ENCODE results near the gene POLR1G. TPM values are rescaled to one million over a fixed set of nuclear protein-coding genes. Genes with fewer than 3 reads are reported as not detected.
"Not testable (repeated sequence)": the region's sequence is repeated elsewhere in the genome, so short reads cannot be mapped to it uniquely, and the experiment has no call there.

Gene POLR1G
- total RNA-seq, 1 donor from 2014 or later = 6.7 TPM

GRCh38 chr19:45395821-45396617 lies 10.4 kb upstream of the POLR1G start:
- DNase-seq (ENCODE audit: low spot score) = no peak

GRCh38 chr19:45400192-45400591 lies 6.3 kb upstream of the POLR1G start:
- no peak for DNase-seq (ENCODE audit: low spot score)

DNA sequence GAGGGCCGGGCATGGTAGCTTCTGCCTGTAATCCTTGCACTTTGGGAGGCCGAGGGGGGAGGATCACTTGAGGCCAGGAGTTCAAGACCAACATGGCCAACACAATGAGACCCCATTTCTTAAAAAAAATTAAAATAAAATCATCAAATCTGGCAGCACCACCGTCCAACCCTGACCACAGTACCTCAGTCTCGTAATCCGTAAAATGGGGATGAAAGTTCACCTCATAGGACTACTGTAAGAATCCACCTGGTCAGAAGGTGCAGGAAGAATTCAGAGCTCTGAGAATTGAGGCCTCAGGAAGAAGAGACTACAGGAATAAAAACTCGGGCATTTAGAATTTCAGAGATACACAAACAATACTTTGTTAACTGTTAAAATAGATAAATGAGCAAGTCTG lies 4.6 kb upstream of the POLR1G start:
- DNase-seq (ENCODE audit: low spot score) = no peak

DNA sequence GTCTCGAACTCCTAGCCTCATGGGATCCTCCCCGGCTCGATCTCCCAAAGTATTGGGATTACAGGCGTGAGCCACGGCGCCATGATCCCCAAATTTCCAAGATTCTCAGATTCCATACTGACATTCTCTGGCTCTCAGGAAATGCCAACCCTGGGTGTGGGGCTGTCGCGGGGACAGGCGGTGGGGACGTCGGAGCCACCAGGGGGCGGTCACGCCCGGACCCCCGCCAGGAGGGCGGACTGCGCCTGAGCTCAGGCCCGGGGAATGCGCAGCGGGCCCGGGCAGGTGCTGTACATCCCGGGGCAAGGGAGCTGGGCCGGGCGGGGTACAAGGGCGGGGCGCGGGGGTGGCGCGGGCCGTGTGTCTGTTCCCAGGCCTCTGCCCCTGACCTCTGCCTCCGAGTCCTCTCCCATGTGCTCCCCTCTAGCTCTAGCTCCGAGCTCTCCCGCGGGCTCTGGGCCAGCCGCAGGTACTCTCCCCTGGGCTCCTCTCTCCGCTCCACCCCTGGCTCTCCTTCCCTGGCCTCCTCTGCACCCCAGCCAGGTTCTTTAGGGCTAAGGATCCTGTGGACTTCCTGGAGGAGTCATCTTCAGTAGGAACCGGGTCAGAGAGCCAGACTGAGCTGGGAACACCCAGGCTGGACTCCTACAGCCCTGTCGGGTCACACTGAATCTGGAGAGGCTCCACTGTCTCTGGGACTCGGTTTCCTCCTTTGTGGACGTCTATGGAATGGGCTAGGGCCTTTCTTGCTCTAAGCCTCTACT lies 4.0 kb upstream of the POLR1G start:
- DNase-seq (ENCODE audit: low spot score) = no peak

DNA sequence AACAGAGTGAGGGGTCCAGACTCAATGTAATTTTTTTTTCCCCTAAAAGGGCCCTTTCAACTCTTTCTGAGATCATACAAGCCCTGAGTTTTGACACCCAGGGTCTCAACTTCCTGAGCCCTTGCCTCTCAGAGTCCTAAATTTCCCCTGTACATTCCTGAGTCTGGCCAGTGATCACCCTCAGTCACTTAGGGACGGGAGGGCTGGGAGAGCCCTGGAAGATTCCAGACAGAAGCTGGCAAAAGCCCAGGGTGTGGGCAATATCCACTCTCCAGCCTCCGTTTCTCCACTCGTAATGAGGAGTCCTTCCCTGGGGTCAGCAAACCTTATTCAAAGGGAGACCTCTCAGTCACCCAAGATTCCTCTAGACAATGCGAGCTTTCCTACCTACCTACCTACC lies 3.2 kb upstream of the POLR1G start:
- DNase-seq (ENCODE audit: low spot score) = no peak

DNA sequence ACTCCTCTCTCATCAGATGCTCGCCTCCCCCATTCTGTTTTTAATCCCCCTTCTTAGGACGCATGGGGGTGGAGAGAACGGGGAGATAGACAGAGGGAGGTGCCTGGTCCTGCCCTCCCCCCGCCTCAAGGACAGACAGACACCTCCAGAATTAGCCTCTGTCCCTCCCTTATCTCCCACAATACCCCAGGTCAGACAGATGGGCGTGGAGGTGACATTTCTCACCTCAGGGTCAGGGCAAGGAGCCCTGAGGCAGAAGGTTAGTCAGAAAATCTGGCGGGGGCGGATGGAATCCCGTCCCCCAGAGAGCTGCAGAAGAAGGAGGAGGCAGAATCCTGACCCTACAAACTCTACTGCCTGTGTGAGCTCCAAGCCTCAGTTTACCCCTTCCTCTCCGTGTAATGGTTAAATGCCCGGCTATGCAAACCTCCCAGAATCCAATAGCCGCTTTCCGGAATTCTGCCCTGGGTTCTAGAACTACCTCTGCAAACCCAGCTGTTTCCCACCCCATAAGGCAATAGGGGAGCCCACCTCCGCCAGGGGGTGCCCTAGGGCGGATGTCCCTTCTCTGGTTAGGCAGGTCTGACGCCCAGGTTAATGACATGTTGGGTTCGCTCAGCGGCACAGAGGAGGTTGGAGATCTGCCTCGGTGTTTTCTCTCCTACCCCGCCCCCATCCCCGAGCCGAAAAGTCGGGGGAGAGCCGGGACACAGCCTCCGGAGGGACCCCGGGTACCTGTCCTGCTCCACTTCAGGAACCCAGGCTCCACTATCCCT lies 2.5 kb upstream of the POLR1G start:
- no peak for DNase-seq (ENCODE audit: low spot score)

DNA sequence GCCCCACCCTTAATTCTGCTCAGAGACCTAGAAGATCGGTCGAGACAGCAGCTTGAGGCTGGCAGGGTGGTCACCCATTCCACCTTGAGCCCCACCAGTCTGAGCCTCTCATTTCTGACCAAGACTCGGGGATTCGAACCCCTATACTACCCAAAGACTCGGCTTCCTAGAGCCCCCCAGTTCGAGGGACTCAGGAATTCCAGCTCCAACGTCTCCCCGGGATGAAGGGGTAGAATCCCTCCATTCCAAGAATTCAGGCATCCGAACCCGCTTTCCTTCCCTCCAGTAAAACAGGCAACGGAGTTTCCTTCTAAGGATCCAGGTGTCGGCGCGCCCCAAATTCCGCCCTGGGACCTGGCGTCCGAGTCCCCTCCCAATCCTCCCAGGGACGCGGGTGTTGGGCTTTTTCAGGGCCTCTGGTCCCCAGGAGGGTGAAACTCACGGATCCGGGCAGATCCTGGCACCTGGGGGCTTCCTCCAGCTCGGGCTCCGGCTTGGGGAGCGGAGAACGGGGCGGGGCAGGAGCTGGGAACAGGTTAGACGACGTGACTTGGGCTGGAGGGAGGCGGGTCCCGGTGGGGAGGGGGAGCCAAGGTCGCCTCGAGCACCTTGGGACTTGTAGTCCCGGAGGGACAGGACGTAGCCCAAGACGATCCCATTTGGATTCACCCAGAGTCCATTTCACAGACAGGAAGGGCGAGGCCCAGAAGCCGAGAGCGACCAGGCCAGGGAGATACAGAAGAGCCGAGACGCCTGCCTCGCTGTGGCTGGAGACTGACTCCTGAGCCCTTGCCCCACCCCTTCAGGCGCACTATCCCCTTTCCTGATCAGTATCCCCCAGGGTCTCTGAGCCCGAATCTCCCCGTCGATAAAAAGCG lies 1.6 kb upstream of the POLR1G start, which contains the start of gene PPP1R13L:
PPP1R13L (minus strand) TSS at position 513 of the 878 bp plus-strand sequence. CDS start 6,751 bp downstream, outside the sequence.
- no peak for DNase-seq (ENCODE audit: low spot score)

DNA sequence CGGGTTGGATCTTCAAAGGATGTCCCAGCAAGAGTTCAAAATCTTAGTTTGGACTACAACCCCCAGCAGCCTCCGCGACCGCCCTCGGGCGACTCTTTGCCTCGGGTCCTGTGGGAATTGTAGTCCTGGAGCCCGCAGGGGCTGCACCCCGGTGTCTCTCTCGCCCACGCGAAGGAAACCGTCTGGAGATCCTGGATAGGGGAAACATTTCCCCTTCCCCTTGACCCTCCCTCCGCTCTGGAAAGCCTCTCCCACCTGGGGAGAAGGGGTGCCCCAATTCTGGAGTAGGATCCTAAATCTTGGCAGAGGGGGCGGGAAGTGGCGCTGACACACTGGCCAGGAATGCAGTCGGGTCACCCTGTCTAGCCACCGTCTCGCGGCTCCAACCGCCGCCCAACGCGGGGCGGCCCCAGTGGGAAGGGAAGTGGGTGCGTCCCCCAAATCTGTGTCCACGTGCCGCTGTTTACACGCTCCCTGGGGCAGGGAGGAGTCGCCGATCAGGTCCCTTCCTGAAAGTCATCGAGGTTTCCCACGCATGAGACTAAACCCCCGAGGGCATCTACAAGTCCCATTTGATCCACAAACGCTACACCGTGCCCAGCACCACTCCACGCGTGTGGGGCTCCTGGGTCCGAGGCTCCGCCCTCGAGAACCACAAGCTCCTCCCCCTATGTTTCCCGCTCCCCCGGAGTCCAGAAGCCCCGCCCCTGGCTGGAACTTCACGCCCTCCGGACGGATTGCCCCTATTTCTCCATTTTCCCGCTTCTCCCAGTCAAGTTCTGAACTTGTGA lies 814 bp upstream of the POLR1G start:
- DNase-seq (ENCODE audit: low spot score) = no peak

GRCh38 chr19:45407091-45407375 lies 589 bp downstream of the POLR1G start:
- no peak for DNase-seq (ENCODE audit: low spot score)

DNA sequence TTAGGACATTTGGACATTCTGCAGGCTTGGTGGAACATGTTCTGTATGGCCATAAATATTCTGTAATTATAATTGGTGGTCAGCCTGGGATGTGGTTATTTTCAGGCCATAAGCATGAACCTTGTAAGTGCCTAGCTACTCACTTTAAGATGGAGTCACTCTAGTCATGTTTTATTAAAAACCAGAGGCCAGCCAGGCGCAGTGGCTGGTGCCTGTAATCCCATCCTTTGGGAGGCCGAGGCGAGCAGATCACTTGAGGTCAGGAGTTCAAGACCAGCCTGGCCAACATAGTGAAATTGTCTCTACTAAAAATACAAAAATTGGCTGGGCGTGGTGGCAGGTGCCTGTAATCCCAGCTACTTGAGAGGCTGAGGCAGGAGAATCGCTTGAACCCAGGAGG lies 1.1 kb downstream of the POLR1G start:
- DNase-seq (ENCODE audit: low spot score) = not testable (repeated sequence)

- DNase-seq (ENCODE audit: low spot score) = no peak
Measured at GRCh38 chr19:45408121-45408520, 1.7 kb downstream of the POLR1G start.

DNA sequence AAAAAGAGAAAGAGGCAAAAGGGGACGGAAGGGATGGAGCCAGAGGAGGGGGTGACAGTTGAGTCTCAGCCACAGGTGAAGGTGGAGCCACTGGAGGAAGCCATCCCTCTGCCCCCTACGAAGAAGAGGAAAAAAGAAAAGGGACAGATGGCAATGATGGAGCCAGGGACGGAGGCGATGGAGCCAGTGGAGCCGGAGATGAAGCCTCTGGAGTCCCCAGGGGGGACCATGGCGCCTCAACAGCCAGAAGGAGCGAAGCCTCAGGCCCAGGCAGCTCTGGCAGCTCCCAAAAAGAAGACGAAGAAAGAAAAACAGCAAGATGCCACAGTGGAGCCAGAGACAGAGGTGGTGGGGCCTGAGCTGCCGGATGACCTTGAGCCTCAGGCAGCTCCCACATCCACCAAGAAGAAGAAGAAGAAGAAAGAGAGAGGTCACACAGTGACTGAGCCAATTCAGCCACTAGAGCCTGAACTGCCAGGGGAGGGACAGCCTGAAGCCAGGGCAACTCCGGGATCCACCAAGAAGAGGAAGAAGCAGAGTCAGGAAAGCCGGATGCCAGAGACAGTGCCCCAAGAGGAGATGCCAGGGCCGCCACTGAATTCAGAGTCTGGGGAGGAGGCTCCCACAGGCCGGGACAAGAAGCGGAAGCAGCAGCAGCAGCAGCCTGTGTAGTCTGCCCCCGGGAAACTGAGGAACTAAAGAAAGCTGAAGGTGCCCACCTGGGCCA lies 2.5 kb downstream of the POLR1G start:
- DNase-seq (ENCODE audit: low spot score) = no peak

DNA sequence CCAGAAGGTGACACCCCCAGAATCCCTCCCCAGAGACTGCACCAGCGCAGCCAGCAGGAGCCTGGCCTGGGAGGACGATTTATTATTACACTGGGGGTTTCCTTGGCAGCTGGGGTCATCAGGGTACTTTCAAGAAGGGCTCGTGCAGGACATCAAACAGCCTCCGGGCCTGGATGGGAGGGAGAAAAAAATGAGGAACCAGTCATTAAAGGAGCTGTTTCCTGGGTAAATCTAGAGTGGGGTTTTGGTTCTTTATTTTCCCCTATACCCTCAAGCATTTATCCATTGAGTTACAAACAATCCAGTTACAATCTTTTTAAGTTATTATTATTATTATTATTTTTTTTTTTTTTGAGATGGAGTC lies 3.1 kb downstream of the POLR1G start:
- DNase-seq (ENCODE audit: low spot score) = no peak

DNA sequence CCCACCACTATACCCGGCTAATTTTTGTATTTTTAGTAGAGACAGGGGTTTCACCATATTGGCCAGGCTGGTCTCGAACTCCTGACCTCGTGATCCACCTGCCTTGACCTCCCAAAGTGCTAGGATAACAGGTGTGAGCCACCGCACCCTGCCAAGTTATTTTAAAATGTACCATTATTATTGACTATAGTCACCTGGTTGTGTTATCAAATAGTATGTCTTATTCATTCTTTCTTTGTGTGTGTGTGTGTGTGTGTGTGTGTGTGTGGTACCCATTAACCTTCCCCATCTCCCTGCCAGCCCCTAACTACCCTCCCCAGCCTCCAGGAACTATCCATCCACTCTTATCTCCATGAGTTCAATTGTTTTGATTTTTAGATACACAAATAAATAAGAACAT lies 3.9 kb downstream of the POLR1G start:
- DNase-seq (ENCODE audit: low spot score) = not testable (repeated sequence)

- no peak for DNase-seq (ENCODE audit: low spot score)
Measured at GRCh38 chr19:45413497-45413896, 7.1 kb downstream of the POLR1G start.

DNA sequence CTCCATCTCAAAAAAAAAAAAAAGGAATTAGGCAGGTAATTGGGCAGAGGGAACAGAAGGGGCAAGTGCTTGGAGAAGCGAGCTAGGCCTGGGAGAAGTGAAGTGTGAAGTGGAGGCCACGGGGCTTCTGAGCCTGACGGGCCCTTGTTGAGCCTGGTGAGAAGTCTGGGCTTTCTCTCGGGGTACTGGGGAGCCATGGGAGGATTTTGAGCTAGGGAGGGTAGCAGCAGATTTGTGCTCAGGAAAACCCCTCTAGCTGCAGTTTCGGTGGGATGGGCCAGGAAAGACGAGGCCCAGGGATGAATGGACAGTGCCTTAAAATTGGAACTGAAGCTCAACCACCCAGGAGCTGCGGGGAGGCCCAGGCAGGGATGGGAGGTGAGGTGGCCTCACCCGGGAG lies 8.0 kb downstream of the POLR1G start:
- DNase-seq (ENCODE audit: low spot score) = no peak

- DNase-seq (ENCODE audit: low spot score) = no peak
Measured at GRCh38 chr19:45417151-45417550, 10.7 kb downstream of the POLR1G start.

DNA sequence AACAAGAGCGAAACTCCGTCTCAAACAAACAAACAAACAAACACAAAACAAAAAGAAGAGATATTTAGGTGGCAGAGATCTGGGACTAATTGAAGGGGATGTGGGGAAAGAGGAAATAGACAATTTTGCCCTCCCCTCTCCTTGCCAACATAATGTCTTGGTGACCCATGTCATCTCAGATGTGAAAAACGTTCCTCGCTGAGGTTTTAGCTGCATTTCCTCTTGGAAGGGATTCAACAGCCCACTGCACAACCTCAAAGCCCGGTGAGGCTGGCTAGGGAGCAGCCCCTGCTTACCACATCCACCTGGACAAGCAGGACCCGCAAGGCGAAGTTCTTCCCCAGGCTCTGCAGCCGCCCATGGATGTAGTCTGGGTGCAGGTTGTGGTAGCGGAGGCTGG lies 12.4 kb downstream of the POLR1G start:
- no peak for DNase-seq (ENCODE audit: low spot score)

DNA sequence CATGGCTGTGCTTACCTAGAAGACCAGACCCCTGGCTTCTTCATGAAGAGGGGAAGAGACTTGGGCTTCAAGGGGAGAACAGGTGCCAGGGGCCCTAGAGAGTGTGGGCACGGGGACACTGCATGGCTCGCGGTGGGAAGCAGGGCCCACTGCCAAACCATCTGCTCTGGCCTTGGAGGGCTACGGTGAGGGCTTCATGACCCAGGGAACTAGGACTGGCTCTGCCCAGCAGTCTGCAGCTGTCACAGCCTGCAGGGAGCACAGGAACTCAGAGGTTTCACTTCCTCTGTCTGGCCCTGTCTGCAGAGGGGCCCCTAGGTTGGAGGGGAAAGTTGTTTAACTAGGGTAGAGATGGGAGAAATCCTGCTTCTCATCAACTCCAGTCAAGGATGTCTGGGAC lies 13.0 kb downstream of the POLR1G start:
- no peak for DNase-seq (ENCODE audit: low spot score)

DNA sequence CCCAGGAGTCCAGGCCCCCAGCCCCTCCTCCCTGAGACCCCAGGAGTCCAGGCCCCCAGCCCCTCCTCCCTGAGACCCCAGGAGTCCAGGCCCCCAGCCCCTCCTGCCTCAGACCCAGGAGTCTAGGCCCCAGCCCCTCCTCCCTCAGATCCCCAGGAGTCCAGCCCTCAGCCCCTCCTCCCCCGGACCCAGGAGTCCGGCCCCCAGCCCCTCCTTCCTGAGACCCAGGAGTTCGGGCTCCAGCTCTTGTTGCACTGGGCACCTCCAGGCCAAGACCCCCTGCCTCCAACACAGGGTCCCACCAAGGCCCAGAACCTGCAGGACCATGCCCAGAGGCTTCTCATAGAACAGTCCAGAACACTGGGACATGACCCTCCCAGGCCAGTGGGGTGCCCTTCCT lies 13.5 kb downstream of the POLR1G start:
- DNase-seq (ENCODE audit: low spot score) = no peak

All from mesenteric fat pad (tissue), 1 donor.